Caco-2 (cell line): Measurements from ENCODE around the gene ANKMY1. TPM values are rescaled to one million over a fixed set of nuclear protein-coding genes. Genes with fewer than 3 reads are reported as not detected.

Experiments used
- BruUV-seq: library from RNA; stranded (reverse); fragments of 400-500 nt; replicated peaks from 2 replicates; lab custom pipeline; 2021; lab: Mats Ljungman, UMichigan
- CTCF ChIA-PET: fragments of 300-600 bp; sonication (Branson Sonifier 250); formaldehyde crosslinking; loops from one replicate; lab custom pipeline; 2022; ENCODE audit warnings: antibody characterized with exemption; lab: Charles Lee
- POLR2A ChIA-PET: fragments of 300-600 bp; sonication (Branson Sonifier 250); formaldehyde crosslinking; loops from one replicate; lab custom pipeline; 2022; ENCODE audit warnings: antibody characterized with exemption; lab: Charles Lee
- DNase-seq, 2 experiments: peaks; one replicate each; pipeline versions ENCODE4 v3.0.0 to v3.0.0-alpha.2; 2020 to 2022
- H3K27me3 ChIP-seq: replicated peaks from 2 replicates; pipeline ENCODE4 v1.6.0; 2011; ENCODE audit warnings: low read length; ENCODE audit not compliant: control insufficient read depth, insufficient read depth
- H3K36me3 ChIP-seq: 2 replicates; pipeline ENCODE4 v1.5.1; 2011; ENCODE audit warnings: low read length; ENCODE audit not compliant: control insufficient read depth, insufficient read depth
- H3K4me1 ChIP-seq: fragments of 250-450 bp; sonication (Bioruptor Pico); 2 replicates; pipeline ENCODE4 v1.5.1; 2020; ENCODE audit warnings: mild to moderate bottlenecking
- H3K4me3 ChIP-seq: 2 replicates; pipeline ENCODE4 v1.5.1; 2011; ENCODE audit warnings: low read depth, mild to moderate bottlenecking, control low read depth, low read length
- H3K9me3 ChIP-seq: fragments of 250-450 bp; sonication (Bioruptor Pico); 2 replicates; pipeline ENCODE4 v1.5.1; 2020; ENCODE audit warnings: mild to moderate bottlenecking, moderate library complexity
- H3K27ac Mint-ChIP-seq: one replicate; pipeline ENCODE4 v1.8.0; 2022; ENCODE audit warnings: mixed read lengths; ENCODE audit not compliant: unreplicated experiment
- H3K27me3 Mint-ChIP-seq: one replicate; pipeline ENCODE4 v1.8.0; 2022; ENCODE audit warnings: mixed read lengths; ENCODE audit not compliant: insufficient read depth, unreplicated experiment
- H3K36me3 Mint-ChIP-seq: one replicate; pipeline ENCODE4 v1.8.0; 2022; ENCODE audit warnings: mild to moderate bottlenecking, mixed read lengths; ENCODE audit not compliant: insufficient read depth, unreplicated experiment
- H3K4me1 Mint-ChIP-seq: one replicate; pipeline ENCODE4 v1.8.0; 2022; ENCODE audit warnings: low read depth, mixed read lengths; ENCODE audit not compliant: unreplicated experiment
- H3K4me3 Mint-ChIP-seq: one replicate; pipeline ENCODE4 v1.8.0; 2022; ENCODE audit warnings: mild to moderate bottlenecking, moderate library complexity, mixed read lengths; ENCODE audit not compliant: unreplicated experiment
- H3K9me3 Mint-ChIP-seq: one replicate; pipeline ENCODE4 v1.8.0; 2022; ENCODE audit warnings: mixed read lengths; ENCODE audit not compliant: unreplicated experiment
- intact Hi-C: fragments of 100-400 bp; cut with micrococcal nuclease; formaldehyde crosslinking; loops from one replicate; pipeline ENCODE4 v1.10.0; 2022; ENCODE audit not compliant: unreplicated experiment
- total RNA-seq: library from RNA; stranded (reverse); gene quantifications from 2 replicates; pipeline ENCODE4 v1.2.3, GENCODE V29; 2022
- TF ChIP-seq, protein P1 (sequence below), 2 experiments: fragments of 200-600 bp in 1 of 2; IDR thresholded peaks; 1 replicate in 1 of 2; 2 replicates in 1 of 2; pipeline versions ENCODE4 v1.5.1 to v1.8.0; 2011 to 2022; ENCODE audit warnings: antibody characterized with exemption in 1 of 2, control low read depth in 1 of 2, inconsistent platforms in 1 of 2, low read depth in 1 of 2, low read length in 1 of 2, mild to moderate bottlenecking in 1 of 2, moderate library complexity in 1 of 2; ENCODE audit not compliant: insufficient read depth in 1 of 2, severe bottlenecking in 1 of 2, unreplicated experiment in 1 of 2

Gene ANKMY1
- total RNA-seq, 1 experiment from 2014 or later, result 12.2 TPM

DNA sequence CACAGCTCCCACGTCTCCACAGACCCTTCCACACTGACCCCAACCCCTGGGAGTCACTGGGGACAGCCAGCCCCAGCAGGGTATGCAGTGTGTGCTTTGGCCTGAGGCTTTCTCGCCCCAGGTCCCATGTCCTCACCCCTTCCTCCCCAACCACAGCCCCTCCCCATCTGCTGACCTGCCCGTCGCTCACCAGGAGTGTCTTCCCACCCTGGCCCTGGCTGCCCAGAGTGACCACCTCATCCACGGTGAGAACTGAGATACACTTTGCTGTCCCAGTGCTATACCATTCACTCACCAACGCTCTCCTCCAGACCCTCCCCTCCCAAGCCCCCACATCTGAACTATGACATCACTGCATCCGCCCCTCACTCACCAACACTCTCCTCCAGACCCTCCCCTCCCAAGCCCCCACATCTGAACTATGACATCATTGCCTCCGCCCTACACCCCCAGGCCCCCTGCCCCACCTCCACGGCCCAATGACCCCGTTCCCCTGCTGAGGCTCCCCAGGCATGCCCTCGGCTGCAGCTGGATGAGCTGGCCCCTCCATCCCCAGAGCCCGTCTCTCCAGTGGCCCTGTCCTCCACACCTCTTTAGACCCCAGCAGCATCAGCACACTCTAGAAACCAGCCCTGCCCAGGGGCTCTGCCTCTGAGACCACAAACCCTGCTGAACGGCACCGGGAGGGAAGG lies 55.2 kb downstream of the ANKMY1 start:
- no peaks in the 10 kb centered on the region for H3K9me3 ChIP-seq
- ChIA-PET POLR2A (no interaction called here), CTCF (no interaction called here)
- Mint-ChIP-seq H3K27ac (no peak overlapping the region), H3K4me1 (no peaks in the 10 kb centered on the region), H3K4me3 (no peak overlapping the region), H3K9me3 (no peaks in the 10 kb centered on the region), H3K27me3 (no peaks in the 10 kb centered on the region), H3K36me3 (no peaks in the 10 kb centered on the region)
- intact Hi-C loops, result no loop called here
- H3K4me1 ChIP-seq, result no peaks in the 10 kb centered on the region
- no peaks in the 10 kb centered on the region for H3K36me3 ChIP-seq
- H3K4me3 ChIP-seq, result no peak overlapping the region
- TF ChIP-seq, protein P1, sequence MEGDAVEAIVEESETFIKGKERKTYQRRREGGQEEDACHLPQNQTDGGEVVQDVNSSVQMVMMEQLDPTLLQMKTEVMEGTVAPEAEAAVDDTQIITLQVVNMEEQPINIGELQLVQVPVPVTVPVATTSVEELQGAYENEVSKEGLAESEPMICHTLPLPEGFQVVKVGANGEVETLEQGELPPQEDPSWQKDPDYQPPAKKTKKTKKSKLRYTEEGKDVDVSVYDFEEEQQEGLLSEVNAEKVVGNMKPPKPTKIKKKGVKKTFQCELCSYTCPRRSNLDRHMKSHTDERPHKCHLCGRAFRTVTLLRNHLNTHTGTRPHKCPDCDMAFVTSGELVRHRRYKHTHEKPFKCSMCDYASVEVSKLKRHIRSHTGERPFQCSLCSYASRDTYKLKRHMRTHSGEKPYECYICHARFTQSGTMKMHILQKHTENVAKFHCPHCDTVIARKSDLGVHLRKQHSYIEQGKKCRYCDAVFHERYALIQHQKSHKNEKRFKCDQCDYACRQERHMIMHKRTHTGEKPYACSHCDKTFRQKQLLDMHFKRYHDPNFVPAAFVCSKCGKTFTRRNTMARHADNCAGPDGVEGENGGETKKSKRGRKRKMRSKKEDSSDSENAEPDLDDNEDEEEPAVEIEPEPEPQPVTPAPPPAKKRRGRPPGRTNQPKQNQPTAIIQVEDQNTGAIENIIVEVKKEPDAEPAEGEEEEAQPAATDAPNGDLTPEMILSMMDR (IDR thresholded peaks at IDR 0.05; ENCODE audit: insufficient read depth in 1 of 2, low read depth in 1 of 2, low read length in 1 of 2, severe bottlenecking in 1 of 2, unreplicated experiment in 1 of 2), result no peak
- no peaks in the 10 kb centered on the region for H3K27me3 ChIP-seq
- peak in 1 of 2 experiments; percentile 19 for DNase-seq
- BruUV-seq, result no TSS peak

DNA sequence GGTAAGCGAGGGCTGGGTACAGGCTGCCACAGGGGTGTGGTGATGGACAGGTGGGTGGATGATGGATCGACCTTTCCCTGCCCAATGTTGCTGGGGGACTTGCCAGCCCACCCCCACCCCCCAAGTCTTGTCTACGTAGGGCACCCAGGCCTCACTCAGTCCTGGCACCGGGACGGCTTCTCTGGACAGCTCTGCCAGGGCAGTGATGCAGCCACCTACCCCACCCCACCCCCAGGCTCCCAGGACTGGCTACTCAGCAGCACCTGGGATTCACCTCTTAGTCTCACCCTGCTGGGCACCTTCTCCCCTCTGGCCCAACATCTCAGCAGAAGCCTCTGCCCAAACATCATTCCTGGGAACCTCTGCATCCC lies 55.7 kb downstream of the ANKMY1 start:
- no TSS peak for BruUV-seq
- DNase-seq, result peak in 1 of 2 experiments; percentile 12

DNA sequence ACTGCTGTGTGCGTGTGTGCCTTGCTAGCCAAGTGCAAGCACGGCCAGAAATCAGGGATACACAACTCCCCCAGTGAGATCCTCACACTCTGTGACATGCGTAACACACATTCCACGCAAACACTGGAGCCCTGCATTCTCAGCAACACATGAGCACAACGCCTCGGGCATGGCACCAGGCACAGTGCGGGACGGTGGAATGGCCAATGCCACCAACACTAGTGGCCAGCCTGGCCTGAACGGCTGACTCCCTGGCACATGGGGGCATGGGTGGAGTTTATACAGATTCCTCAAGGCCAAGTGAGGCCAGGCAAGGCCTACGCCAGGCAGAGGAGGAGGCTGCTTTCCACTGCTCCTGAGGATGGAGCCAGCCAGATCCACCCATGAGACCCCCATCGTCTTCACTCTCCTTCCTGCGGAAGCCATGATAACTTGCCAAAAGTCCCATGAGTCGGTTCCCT lies 56.2 kb downstream of the ANKMY1 start:
- CTCF ChIA-PET, result no interaction called here

More for the DNA sequence above, 55.7 kb downstream of the ANKMY1 start:
- ChIA-PET CTCF (no interaction called here), POLR2A (no interaction called here)
- intact Hi-C loops, result no loop called here
- H3K9me3 Mint-ChIP-seq, result no peaks in the 10 kb centered on the region
- TF ChIP-seq, protein P1 (IDR thresholded peaks at IDR 0.05; ENCODE audit: insufficient read depth in 1 of 2, low read depth in 1 of 2, low read length in 1 of 2, severe bottlenecking in 1 of 2, unreplicated experiment in 1 of 2), result no peak
- H3K4me3 ChIP-seq, result no peak overlapping the region
- no peaks in the 10 kb centered on the region for H3K4me1 ChIP-seq
- H3K9me3 ChIP-seq, result no peaks in the 10 kb centered on the region
- H3K27me3 Mint-ChIP-seq, result no peaks in the 10 kb centered on the region
- no peaks in the 10 kb centered on the region for H3K4me1 Mint-ChIP-seq
- H3K4me3 Mint-ChIP-seq, result no peak overlapping the region
- no peaks in the 10 kb centered on the region for H3K36me3 Mint-ChIP-seq
- H3K27me3 ChIP-seq, result no peaks in the 10 kb centered on the region
- H3K36me3 ChIP-seq, result no peaks in the 10 kb centered on the region
- no peak overlapping the region for H3K27ac Mint-ChIP-seq

More for the DNA sequence above, 56.2 kb downstream of the ANKMY1 start:
- Histone ChIP-seq H3K9me3 (no peaks in the 10 kb centered on the region), H3K36me3 (no peaks in the 10 kb centered on the region), H3K4me1 (no peaks in the 10 kb centered on the region), H3K27me3 (no peaks in the 10 kb centered on the region), H3K4me3 (no peak overlapping the region)
- POLR2A ChIA-PET, result no interaction called here
- Mint-ChIP-seq H3K9me3 (peaks cover under 1% of the 10 kb centered on the region), H3K27ac (no peak overlapping the region), H3K4me3 (no peak overlapping the region), H3K36me3 (no peaks in the 10 kb centered on the region), H3K4me1 (no peaks in the 10 kb centered on the region), H3K27me3 (no peaks in the 10 kb centered on the region)
- BruUV-seq, result no TSS peak
- DNase-seq, result peak in 1 of 2 experiments; percentile 7
- TF ChIP-seq, protein P1 (IDR thresholded peaks at IDR 0.05; ENCODE audit: insufficient read depth in 1 of 2, low read depth in 1 of 2, low read length in 1 of 2, severe bottlenecking in 1 of 2, unreplicated experiment in 1 of 2), result no peak
- intact Hi-C loops, result no loop called here
